NOMO-1 treated with DMSO at 0.1 percent for 48 hours (cell line): ENCODE measurements around the gene SCTR.

ENCODE experiments used
- DNase-seq: peaks from one replicate; lab custom pipeline; 2025; ENCODE audit not compliant: unreplicated experiment; lab: John Stamatoyannopoulos, UW

The SCTR gene

DNA sequence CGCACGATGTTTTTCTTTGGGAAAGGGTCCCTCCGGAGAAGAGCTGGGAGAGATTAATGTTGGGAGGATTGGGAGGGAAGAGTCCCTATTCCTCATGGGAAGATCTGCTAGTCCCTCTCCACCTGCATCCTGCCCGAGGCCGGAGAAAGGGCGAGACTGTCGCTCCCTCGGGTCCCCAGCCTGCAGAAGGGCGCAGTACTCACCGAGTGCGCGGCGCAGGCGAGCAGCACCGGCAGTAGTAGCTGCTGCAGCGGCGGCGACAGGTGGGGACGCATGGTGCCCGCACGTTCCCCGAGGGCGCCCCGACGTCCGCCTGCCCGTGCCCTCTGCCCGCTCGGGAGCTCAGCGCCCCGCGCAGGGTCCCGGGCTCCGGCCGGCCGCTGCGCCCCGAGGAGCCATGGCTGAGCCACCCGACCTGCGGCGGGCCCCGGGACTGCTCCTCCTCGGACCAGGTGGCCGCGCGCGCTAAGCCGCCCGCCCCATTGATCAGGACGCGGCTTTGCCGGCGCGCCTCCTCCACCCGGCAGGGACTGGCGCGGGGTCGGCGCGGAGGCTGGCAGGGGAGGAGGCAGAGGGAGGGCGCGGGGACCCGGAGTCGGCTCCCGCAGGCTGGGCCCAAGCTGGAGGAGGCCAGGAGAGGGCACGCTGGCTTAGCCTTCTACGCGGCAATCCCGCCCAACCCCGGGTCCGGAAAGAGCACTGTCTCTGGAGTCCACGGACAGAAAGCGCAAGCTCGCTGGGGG lies at the start of gene SCTR:
SCTR (minus strand) TSS at position 532 of the 743 bp plus-strand sequence; CDS start at position 275, 257 bp downstream.
- DNase-seq = no peak

DNA sequence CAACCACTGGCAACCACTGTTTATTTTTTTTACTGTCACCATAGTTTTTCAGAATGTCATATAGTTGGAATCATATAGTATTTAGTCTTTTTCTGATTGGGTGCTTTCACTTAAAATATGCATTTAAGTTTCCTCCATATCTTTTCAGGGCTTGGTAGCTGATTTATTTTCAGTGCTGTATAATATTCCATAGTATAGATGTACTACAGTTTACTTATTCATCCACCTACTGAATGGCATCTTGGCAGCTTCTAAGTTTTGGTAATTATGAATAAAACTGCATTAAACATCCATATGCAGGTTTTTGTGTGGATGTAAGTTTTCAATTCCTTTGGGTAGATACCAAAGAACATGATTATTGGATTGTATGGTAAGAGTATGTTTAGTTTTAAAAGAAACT lies 43.0 kb upstream of the SCTR start:
- no peak for DNase-seq

DNA sequence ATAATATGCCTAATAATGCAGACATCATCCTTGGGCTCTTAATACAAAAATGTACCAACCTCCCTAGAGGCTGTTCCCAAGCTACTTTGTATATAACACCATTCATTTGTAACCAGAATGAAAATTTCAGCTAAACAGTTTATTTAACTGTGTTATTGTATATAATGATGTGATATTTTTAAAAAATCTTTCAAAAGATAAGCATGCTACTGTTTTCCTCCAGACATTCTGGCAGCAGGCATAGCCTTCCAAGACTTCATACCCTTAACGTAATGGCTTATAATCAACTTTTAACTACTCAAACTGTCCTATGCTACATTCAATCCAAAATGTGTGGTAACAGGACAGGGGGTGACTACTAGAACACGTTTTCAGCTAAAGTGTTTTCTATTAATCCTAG lies 41.2 kb upstream of the SCTR start:
- DNase-seq = no peak

DNA sequence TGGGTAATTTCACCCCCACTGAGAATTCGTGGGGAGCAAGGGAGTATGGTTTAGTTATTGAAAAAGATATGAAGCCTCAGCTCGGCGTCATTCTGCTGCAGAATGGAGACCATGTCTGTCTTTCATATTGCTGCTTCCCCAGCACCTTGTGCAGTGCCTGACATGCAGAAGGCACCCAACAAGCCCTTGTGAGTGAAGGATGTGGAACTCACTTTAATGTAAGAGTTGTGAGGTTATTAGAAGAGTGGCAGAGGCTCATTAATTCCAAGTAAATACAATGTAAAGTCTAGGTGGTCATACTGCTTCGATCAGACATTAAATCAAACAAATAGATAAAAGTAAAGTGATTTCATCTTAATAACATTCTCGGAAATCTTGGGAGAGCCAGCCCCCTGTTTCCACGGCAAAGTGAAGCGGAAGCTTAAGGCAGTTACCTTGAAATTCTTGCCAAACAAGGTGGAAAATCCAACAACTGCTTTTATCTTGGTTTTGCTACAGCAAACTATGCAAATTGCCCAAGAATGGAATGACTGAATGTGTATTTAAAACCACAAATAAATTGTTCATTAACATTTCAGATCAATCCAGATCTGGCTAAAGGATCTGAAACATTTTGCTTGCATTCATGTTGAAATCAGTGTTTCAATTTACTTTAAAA lies 29.5 kb upstream of the SCTR start:
- no peak for DNase-seq

DNA sequence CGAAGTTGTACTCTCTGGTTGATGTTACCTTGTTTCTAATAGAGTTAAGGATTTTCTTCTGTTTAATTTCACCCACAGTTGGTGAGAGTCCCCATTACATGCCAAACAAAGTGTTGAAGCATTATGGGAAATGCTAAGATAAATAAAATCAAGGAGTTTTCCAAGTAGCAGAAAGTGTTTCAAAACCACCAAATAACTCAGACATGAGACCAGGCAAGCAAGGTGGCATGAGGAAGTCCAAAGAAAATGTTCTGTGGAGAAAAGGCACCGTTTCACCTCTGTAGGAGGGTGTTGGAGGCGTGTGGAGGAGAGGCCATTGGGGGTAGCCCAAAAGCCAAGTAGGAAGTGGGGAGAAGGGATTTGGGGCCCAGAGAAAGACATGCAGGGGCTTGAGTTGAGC lies 28.6 kb upstream of the SCTR start:
- DNase-seq = no peak

DNA sequence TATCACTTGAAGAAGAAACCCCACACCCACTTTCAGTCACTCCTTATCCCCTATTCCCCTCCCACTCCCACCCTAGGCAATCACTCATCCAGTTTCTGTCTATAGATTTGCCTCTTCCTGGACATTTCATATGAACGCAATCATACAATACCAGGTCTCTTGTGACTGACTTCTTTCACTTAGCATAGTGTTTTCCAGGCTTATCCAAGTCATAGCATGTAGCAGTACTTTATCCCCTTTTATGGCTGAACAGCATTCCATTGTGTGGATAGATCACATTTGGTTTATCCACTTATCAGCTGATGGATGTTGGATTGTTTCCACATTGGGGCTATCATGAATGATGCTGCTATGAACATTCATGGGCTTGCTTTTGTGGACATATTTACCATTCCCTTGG lies 26.6 kb upstream of the SCTR start:
- DNase-seq = no peak

DNA sequence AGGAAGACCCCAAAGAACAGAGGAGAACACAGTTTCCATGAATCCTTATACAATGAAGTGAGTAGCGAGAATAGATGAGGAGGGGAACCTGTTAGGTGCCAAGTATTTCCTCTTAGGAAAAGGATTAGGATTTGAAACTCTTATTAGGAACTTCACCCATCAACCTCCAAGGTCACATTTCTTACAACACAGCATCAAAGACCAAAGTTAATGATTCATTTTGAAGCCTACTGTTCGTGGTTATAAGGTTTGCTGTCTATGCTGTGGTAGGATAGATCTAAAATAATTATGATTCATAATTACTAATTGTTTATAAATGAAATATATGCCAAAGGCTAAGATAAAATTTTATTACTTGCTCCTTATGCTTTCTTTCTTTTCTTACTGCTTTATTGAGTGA lies 26.1 kb upstream of the SCTR start:
- no peak for DNase-seq

DNA sequence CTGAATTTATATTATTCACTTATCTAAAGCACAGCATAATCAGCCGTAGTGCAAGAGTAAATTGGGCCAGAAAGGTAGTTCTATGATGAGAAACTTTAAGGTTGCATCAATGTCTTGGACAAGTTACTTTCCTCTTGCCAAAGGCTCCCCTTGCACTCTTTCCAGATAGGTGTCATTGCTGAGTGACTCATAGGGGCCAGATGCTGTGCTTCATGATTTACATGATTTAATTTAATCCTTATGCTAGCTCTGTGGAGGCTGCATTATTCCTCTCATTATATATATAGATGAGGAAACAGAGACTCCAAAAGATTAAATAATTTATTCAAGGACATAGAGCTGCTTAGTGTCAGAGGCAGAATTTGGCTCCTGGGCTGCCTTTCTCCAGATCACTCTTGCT lies 25.0 kb upstream of the SCTR start:
- DNase-seq = no peak

DNA sequence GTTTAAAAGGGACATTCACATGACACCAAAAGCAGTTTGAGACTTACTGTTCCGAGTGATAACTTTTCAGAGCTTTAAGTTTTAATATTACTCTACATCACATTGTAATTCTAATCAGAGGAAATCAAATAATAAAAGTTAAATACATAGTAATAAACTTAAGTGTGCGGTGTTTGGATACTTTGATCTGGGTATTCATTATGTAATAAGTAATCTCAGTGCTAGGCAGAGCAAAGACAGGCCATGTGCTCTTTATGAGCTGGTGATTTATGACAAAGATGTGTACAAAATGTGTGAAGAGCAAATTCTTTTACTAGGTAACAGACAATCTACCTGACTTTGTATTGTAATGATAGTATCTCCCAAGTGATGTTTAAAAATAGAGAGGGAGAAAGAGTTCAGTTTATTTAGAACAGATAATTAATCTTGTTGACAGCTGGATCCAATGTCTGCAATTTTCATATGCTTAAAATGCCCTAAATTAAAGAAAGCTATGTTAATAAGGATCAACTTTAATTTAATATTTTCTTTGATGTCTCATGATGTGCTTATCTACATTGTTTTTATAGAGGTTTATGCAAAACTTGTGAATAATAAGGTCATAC lies 24.3 kb upstream of the SCTR start:
- no peak for DNase-seq

DNA sequence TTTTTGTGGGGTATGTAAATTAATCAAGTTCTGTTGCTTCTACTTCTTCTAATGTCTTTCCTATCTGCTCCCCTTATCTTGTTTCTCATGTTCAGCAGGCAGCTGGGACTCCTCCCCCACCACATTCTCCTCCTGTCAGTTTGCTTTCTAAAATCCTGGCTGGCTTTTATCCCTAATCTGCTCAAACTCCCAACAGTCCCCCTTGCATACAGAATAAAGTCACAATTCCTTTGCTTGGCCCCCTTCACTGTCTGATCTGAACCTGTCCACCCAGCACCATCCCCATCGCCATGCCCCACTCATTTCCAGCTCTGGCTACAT lies 22.1 kb upstream of the SCTR start:
- no peak for DNase-seq

DNA sequence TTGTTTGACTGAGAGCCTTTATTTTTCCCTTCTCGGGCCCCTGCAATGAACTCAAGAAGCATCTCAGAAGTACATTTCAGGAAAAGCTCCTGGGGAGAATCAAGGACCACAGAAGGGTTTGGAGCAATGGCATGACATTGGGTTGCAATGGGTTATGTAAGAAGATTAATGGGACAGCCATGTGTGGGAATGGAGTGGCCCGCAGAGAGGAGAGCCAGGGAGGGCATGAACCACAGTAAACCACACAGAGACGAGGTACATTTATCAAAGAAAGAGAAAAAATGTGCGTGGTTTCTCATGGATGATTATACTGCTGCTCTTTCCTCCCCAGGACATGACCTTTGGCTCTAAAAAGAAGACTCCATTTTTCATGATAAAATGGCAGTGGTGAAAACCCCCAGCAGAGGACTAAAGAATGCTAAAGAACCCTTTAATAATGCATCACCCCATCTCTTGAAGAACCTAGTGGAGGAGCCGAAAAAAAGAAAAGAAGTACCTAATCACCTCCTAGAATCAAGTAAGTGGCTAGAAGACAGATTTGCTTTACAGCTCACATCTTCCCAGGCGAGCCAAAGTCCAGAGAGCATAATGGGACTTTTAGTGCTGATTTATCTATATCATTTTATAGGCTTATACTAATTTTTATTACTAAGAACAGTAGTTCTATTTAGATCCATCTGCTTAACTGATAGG lies 21.6 kb upstream of the SCTR start:
- no peak for DNase-seq

DNA sequence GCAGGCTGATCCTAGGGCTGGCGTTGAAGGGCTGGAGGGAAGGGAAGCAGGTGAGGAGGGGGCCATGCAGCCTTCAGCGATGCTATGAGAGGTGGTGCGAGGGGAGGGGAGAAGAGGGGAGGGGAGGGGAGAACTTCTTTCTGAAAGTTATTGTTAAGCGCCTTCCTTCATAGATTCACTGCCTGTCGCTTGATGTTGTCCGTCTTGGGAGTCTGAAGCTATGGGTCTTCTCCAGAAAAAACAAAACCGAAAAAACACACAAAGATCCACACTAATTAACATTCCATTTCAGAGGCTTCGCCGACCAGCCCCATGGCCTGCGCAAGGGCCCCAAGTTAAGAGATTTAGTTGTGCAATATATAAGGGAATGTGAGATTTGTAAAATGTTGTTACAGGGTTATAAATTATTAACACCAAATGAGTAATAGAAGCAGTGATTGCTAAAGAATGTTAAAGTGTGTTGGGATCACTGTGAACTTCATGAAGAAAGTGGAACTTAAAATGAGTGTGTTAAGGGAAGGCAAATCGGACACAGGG lies 20.7 kb upstream of the SCTR start:
- DNase-seq = no peak

DNA sequence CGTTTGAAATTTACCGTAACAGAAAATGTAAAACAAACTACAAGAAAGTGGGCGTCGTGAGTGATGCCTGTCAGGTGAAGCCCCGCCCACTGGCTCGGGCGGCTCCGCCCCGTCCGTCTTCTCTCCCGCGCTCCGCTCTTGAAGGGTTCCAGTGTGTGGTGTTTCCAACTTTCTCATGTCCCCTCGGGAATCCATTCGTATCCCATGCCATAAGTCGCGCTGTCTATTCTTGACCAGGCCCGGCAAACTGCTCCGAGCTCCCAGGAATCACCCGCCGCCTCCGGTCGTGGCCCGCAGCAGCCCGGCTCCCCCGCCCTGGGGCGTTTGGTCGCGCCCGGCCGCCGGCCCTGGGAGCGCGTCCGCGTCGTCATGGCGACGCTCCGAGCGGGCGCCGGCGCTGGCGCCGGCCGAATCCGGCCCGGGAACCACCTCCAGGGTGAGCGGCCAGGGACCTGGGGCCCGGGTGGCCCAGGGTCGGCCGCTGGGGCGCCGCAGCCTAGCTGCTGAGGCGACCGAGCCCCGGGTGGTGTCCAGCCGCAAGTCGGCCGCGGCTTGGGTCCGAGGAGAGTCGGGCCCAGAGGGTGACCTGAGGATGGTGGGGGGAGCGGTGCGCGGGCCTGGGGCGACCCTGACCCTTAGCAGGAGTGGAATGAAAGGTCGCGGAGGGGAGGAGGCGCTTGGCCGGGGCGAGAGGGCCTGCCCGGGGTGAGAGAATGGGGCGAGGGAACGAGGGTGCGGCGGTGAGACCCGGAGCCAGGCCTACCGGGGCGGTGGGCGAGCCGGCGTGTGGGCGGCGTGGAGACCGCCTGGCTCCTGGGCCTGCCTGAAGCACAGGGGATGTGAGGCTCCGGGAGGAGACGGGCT lies 20.0 kb upstream of the SCTR start, which contains the start of gene CFAP221:
CFAP221 (plus strand) TSS at position 375 of the 864 bp plus-strand sequence. CDS start 1,683 bp downstream, outside the sequence.
- DNase-seq = peak; percentile 52

DNA sequence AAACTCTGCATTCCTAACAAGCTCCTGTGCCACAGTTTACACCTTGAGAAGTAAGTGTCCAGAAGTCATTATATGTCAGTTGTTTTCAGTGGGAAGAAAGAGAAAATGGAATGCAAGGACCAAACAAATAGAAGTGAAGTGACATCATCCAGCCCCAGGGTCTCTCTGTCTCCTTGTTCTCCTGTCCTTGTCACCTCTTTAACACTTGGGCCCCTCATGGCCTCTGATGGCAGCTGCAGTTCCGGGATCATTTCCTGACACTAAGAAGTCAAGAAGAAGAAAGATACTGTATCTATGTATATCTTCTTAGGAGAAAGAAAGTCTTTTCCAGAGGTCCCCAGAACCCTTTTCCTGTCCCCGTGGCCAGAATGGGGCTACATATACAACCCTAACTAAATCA lies 17.2 kb upstream of the SCTR start:
- DNase-seq = no peak

DNA sequence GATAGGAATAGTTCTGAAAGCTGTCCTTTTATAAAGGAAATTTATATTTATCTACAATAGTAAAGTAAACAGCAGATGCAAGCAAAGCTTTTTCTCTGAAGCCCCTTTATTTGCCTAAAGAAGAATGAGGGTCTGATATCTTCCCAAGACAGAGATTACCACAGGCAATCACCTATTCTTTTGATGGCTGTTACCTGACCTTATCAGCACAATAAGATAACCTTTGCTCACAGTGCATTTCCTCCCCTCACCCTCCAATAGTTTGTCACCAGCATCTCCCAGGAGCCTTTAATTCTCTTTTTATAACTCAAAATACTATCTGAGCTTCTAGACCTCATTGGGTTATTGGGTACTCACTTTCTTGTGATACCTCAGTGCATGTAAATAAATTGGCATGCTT lies 13.5 kb upstream of the SCTR start:
- no peak for DNase-seq

DNA sequence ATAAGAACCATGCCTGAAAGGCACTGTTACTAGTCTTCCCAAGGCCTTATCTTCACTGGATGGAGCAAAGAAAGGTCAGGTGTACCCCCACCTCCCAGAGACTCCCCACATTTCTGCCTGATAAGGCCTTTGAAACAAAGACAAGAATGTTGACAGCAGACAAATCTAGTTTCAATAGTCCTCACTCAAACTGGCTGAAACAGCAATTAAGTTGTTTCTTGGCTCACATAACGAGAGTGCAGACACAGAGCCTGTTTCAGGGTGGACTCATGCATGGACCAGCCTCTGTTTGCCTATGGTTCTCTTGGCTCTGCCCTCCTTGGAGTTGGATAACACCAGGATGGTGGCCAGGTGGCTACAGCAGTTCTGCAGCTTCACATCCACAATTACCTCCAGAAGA lies 12.4 kb upstream of the SCTR start:
- DNase-seq = no peak

DNA sequence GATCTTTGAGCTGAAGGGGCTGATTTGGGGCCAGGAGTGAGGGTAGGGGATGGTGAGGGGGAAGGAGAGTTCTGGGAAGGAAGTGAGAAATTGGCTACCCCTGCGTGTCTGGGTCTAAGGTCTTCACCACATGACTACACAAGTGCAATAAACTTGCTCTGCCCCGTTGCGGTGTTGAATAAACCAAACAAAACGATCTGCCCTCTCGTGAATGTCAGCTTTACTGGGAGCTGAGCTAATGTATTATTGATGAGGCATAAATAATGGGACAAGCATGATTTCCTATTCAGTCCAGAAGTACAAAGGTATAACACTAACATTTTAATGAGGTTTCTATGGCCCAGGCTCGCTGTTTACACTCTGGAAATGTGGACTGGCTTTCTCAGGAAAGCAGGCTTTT lies 11.9 kb upstream of the SCTR start:
- no peak for DNase-seq

DNA sequence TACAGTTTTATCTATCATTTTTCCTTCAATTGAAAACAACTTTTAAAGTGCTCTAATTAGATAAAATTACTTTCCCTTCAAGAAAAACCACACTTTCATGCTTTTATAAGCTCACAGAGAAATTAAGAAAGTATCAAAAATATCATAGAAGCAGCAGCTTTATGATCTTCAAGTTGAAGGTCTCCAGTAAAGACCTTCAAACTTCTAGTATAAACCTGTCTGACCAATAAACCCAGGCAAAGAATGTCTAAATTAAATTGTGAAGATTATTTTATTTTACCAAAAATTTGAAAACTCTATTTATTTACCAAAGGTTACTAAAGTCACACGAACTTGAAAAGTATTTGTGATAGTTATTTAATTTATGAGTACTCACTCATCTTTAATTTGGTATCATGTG lies 9.3 kb upstream of the SCTR start:
- no peak for DNase-seq

DNA sequence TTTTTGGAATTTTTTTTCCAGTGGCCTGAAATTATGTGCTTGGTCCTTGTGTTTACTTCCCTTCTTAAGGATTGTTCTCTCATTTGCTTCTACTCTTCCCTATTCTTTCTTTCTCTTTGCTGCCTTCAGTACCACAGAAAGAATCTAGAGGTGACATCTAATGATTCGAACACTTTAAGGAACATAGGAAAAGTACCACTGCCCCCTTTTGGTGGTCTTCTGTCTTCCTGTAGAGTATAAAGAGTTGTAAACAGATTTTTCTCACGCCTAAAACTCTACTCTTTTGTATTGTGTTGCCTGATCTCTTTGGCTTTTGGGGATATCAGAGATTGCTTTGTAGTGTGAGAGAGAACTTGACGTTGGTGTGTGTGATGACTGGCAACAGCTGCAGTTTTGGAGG lies 7.0 kb upstream of the SCTR start:
- DNase-seq = no peak

DNA sequence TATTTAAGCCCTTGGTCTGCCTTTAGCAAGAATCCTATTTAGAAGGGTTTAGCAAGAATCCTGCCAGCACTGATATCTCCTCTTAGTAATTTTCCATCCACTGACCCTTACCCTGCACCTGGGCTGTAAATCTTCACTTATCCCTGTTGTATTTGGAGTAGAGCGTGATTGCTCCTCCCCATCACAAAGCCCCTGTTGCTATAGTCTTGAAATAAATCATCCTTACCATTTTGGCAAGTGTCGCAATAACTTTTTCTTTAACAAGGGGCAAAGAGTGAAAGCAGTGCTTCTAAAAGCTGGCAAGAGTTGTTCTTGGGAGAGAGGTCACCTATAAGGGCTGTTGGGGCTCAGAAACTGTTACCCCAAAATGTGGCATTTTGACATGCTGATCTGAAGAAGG lies 3.7 kb upstream of the SCTR start:
- peak; percentile 25 for DNase-seq

DNA sequence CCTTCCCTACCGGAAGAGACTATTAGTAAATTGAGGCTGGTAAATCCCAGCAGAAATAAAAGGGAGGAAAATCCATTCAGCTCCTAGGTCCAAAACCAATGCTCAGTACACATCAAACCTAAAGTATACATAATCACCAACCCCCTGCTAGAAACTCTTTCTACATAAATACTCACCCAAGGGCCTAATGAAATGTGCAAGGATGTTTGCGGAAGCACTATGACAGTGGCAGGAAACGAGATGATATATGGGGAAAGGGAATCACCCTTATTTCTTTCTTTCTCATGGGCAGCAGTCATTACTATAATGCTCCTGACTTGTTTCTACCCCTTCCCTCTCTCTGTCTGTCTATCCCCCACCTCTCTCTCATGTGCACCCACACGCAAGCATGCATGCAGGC lies 1.3 kb upstream of the SCTR start:
- DNase-seq = peak; percentile 82
